Measurements from ENCODE around the gene ETNPPL. TPM values are rescaled to one million over a fixed set of nuclear protein-coding genes. Genes with fewer than 3 reads are reported as not detected.

The ETNPPL gene
- total RNA-seq, 4 donors from 2014 or later = 0.30 to 16.2 (median 9.0) TPM

DNA sequence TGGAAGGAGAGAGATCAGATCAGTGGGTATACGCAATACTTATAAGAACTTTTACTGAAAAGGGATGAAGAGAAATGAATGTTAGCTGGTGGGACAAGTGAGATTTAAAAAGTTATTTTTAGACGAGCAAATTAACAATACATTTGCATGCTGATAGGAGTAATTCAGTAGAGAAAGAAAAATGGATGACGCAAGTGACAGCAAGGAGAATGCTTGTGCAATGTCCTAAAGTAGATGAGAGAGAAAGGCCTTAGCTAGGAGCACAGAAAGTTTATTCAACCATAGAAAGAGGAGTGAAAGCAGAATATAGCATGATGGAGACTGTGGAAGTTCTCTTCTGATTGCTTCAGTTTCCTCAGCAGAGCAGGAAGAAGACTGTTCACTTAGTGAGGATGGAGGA lies 66.7 kb downstream of the ETNPPL start:
- H3K36me3 ChIP-seq = no peaks in the 10 kb centered on the region
- no peak overlapping the region for H3K4me3 ChIP-seq
- peaks cover 0 to 4% (median 0%) of the 10 kb centered on the region in 4 donors for H3K4me1 ChIP-seq
- H3K27ac ChIP-seq = no peak overlapping the region
- H3K27me3 ChIP-seq = no peaks in the 10 kb centered on the region
- no peak for DNase-seq (ENCODE audit: low spot score in 2 of 2)
- WGBS, 2 donors = 81 to 89% methylated on average over 3 of the region's 3 CpGs
- TF ChIP-seq, protein P1, sequence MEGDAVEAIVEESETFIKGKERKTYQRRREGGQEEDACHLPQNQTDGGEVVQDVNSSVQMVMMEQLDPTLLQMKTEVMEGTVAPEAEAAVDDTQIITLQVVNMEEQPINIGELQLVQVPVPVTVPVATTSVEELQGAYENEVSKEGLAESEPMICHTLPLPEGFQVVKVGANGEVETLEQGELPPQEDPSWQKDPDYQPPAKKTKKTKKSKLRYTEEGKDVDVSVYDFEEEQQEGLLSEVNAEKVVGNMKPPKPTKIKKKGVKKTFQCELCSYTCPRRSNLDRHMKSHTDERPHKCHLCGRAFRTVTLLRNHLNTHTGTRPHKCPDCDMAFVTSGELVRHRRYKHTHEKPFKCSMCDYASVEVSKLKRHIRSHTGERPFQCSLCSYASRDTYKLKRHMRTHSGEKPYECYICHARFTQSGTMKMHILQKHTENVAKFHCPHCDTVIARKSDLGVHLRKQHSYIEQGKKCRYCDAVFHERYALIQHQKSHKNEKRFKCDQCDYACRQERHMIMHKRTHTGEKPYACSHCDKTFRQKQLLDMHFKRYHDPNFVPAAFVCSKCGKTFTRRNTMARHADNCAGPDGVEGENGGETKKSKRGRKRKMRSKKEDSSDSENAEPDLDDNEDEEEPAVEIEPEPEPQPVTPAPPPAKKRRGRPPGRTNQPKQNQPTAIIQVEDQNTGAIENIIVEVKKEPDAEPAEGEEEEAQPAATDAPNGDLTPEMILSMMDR (IDR thresholded peaks at IDR 0.05) = no peak
- no peak for TF ChIP-seq EP300 (IDR thresholded peaks at IDR 0.05)
- no peaks in the 10 kb centered on the region for H3K9me3 ChIP-seq

DNA sequence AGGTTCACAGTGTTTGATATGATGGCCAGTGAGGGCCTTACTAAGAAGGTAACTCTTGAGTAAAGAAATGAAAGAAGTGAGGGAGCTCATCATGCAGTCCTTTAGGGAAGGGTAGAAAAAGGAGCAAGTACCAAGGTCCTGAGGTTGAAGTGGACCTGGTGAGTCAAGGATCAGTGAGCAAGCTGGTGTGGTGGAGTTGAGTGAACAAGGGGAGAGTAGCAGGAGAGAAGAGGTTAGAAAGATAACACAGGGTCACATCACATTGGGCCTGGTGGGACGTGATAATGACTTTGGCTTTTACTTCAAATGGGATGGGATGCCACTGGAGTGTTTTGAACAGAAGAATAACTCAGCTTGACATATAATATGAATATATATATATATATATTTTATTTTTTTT lies 67.8 kb downstream of the ETNPPL start:
- no peaks in the 10 kb centered on the region for H3K36me3 ChIP-seq
- no peaks in the 10 kb centered on the region for H3K27me3 ChIP-seq
- H3K9me3 ChIP-seq = no peaks in the 10 kb centered on the region
- TF ChIP-seq, protein P1 (IDR thresholded peaks at IDR 0.05) = no peak
- TF ChIP-seq POLR2A (IDR thresholded peaks at IDR 0.05) = no peak
- DNase-seq (ENCODE audit: low spot score in 2 of 2) = no peak
- no peak overlapping the region for H3K4me3 ChIP-seq
- H3K4me1 ChIP-seq = no peaks in the 10 kb centered on the region
- no peak overlapping the region for H3K27ac ChIP-seq
- WGBS, 2 donors = 92 to 96% methylated on average over 1 of the region's 1 CpG

DNA sequence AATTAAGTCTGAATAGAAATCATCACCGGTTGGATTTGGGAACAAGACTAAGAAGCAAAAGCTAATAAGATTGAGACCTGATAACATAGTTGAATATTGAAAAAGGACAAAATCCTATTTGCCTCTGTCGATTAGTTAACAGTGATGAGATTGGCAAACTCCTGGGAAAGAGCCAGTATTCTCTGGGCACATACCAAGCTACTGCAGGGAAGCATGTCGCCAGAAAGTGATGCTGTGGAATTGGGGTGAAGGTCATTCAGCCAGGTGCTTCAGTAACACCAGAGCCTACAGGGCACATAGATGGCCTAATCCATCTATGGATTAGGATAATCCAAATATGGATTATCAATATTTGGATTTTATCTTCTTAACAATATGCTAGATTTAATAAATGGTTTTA lies 68.4 kb downstream of the ETNPPL start:
- no peak overlapping the region for H3K4me3 ChIP-seq

DNA sequence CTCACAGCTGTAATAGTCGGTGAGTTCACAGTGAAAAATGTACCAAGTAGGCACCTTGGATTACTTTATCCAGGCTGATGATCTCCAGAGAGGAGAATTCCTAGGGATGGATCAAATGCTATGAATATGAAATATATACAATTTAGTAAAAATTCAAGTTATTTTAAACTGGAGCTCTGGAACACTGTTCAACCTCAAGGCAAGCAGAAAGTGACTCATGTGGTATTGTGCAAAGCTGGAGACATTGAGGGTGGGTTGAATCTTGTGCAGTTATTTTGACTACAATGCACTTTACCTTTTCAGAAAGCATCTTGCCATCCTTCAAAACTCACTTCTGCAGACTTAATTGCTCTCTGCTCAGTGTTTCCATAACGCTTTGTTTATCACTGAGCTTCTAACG lies 69.0 kb downstream of the ETNPPL start:
- no peaks in the 10 kb centered on the region for H3K27me3 ChIP-seq
- no peaks in the 10 kb centered on the region for H3K36me3 ChIP-seq
- no peak overlapping the region for H3K27ac ChIP-seq
- 90 to 93% methylated on average over 3 of the region's 3 CpGs for WGBS, 2 donors
- no peak for TF ChIP-seq EP300 (IDR thresholded peaks at IDR 0.05)
- TF ChIP-seq POLR2A (IDR thresholded peaks at IDR 0.05) = no peak
- TF ChIP-seq, protein P1 (IDR thresholded peaks at IDR 0.05) = no peak
- no peak overlapping the region for H3K4me3 ChIP-seq
- no peaks in the 10 kb centered on the region for H3K4me1 ChIP-seq
- no peaks in the 10 kb centered on the region for H3K9me3 ChIP-seq
- DNase-seq (ENCODE audit: low spot score in 2 of 2) = no peak

More for the DNA sequence above, 68.4 kb downstream of the ETNPPL start:
- Histone ChIP-seq H3K9me3 (no peaks in the 10 kb centered on the region), H3K27me3 (no peaks in the 10 kb centered on the region), H3K36me3 (no peaks in the 10 kb centered on the region), H3K27ac (no peak overlapping the region), H3K4me1 (no peaks in the 10 kb centered on the region)
- no peak for DNase-seq (ENCODE audit: low spot score in 2 of 2)
- WGBS, 2 donors = 81 to 86% methylated on average over 3 of the region's 3 CpGs
- TF ChIP-seq, protein P1 (IDR thresholded peaks at IDR 0.05) = no peak
- no peak for TF ChIP-seq POLR2A (IDR thresholded peaks at IDR 0.05)

DNA sequence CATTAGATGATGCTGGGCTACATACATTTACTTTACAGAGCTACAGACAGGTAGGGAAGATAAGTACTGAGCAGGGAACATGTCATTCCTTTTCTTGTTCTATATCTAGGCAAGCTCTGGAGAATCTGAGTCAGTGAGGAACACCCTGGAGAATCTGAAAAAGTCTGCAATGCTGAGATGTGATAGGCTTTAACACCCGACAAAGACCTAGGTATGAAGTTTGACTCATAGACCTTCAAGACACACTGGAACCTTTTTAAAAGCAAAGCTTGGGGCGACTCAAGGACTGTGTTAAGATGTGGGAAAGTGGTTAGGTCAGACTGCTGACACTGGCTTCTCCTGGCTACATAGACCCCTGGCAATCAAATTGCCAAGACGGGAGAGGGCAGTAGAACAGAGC lies 69.6 kb downstream of the ETNPPL start:
- H3K27ac ChIP-seq = no peak overlapping the region
- H3K4me1 ChIP-seq = no peaks in the 10 kb centered on the region
- 93 to 95% methylated on average over 3 of the region's 3 CpGs for WGBS, 2 donors
- H3K9me3 ChIP-seq = no peaks in the 10 kb centered on the region
- no peak overlapping the region for H3K4me3 ChIP-seq
- no peak for DNase-seq (ENCODE audit: low spot score in 2 of 2)
- TF ChIP-seq EP300 (IDR thresholded peaks at IDR 0.05) (no peak), POLR2A (IDR thresholded peaks at IDR 0.05) (no peak)
- TF ChIP-seq, protein P1 (IDR thresholded peaks at IDR 0.05) = no peak
- H3K36me3 ChIP-seq = no peaks in the 10 kb centered on the region
- no peaks in the 10 kb centered on the region for H3K27me3 ChIP-seq

Other genes starting within 250 kb of the ETNPPL start
- 1,000 to 10,000 TPM in 1 of 4 donors, 100 to 1,000 TPM in 3; 554 to 1,152 (median 836) TPM for gene RPL34, start 142.5 kb downstream of the ETNPPL start, total RNA-seq
- 10 to 100 TPM; 36.4 to 63.0 (median 46.6) TPM for gene OSTC, start 112.5 kb downstream of the ETNPPL start, total RNA-seq